WI38 (cell line): ENCODE measurements around the gene UTP18.
"Not testable (repeated sequence)": the region's sequence is repeated elsewhere in the genome, so short reads cannot be mapped to it uniquely, and the experiment has no call there.

Experiments
- H3K4me3 ChIP-seq: 2 replicates; pipeline ENCODE4 v1.5.1; 2011; ENCODE audit warnings: low read depth, mild to moderate bottlenecking, control low read depth, low read length
- TF ChIP-seq, protein P1 (sequence below): IDR thresholded peaks from 2 replicates; pipeline ENCODE4 v1.5.1; 2012; ENCODE audit warnings: low read depth, mild to moderate bottlenecking, control low read depth, low read length

Gene UTP18

DNA sequence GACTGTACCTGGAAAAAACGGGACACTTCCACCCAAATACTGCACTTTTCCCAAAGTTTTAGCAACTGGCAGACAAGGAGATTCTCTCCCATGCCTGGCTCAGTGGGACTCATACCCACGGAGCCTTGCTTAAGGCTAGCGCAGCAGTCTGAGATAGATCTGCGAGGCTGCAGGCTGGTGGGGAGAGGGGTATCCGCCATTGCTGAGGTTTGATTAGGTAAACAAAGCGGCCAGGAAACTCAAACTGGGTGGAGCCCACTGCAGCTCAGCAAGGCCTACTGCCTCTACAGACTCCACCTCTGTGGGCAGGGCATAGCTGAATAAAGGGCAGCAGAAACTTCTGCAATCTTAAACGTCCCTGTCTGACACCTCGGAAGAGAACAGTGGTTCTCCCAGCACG, 44.8 kb downstream of the UTP18 start:
- H3K4me3 ChIP-seq = no peak overlapping the region
- TF ChIP-seq, protein P1, sequence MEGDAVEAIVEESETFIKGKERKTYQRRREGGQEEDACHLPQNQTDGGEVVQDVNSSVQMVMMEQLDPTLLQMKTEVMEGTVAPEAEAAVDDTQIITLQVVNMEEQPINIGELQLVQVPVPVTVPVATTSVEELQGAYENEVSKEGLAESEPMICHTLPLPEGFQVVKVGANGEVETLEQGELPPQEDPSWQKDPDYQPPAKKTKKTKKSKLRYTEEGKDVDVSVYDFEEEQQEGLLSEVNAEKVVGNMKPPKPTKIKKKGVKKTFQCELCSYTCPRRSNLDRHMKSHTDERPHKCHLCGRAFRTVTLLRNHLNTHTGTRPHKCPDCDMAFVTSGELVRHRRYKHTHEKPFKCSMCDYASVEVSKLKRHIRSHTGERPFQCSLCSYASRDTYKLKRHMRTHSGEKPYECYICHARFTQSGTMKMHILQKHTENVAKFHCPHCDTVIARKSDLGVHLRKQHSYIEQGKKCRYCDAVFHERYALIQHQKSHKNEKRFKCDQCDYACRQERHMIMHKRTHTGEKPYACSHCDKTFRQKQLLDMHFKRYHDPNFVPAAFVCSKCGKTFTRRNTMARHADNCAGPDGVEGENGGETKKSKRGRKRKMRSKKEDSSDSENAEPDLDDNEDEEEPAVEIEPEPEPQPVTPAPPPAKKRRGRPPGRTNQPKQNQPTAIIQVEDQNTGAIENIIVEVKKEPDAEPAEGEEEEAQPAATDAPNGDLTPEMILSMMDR = no peak

DNA sequence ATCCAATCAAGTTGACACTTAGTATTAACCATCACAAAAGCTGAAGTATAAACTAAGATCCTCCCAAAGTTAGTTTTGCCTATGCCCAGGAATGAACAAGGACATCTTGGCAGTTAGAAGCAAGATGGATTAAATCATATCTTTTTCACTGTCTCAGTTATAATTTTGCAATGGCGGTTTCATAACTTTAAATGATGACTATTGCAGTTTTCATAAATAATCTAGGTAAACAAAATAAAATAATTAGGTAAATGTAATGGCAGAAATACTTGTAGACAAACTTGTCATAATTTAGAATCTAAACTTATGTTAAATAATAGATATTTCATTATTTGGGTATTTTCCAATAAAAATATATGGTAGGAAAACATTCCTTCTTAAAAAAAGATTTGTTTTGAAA, 51.7 kb downstream of the UTP18 start:
- not testable (repeated sequence) for H3K4me3 ChIP-seq

DNA sequence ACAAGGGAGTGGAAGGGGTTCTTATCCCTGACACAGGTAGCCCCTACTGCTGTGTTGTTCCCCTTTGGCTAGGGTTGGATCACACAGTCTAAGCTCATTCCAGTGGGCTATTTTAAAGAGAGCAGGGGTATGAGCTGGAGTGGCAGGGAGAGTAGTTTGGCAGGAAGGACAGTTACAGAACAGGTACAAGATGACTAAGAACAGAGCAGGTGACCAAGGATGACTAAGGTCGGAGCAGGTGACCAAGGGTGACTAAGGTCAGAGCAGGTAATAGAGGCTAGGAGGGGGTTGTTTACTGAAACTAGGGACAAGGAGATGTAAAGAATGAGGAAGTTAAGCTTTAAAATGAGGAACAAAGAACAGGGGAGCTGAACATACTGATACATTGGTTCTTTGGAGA, 58.8 kb downstream of the UTP18 start:
- H3K4me3 ChIP-seq = no peak overlapping the region
- TF ChIP-seq, protein P1 = no peak

DNA sequence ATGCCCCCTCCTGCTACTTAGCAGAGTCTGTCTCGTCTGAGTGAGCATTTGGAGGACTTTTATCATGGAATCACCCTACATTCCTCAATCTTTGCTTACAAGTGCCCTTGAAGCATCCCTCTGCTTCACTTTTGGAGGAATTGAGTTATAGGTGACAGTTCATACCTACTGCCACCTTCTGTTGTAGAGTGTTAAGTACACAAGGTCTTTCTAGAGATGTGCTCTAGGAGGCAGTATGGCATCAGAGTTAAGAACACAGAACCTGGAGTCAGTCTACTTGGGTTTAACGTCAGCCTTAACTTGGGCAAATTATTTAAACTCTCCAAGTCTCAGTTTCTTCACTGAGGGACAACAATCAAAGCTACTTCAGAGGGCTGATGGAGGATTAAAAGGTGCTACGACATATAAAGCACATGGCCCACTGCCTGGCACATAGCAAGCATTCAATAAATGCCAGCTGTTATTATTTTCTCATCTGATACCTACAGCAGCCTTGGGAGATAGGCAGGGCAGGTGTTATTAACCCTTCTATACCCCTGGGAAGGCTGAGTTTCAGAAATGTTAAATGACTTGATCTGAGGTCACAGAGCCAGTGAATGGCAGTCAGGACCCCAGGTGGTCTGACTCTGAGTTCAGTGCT, 62.2 kb downstream of the UTP18 start:
- H3K4me3 ChIP-seq = no peak overlapping the region
- TF ChIP-seq, protein P1 = no peak

DNA sequence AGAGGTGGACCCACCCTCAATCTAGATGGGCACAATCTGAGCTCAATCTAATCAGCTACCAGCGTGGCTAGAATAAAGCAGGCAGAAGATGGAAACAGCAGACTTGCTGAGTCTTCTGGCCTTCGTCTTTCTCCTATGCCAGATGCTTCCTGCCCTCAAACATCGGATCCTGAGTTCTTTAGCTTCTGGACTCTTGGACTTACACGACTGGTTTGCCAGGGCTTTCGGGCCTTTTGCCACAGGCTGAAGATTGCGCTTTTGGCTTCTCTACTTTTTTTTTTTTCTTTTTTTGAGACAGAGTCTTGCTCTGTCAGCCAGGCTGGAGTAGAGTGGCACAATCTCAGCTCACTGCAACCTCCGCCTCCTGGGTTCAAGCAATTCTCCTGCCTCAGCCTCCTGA, 65.1 kb downstream of the UTP18 start:
- no peak overlapping the region for H3K4me3 ChIP-seq
- TF ChIP-seq, protein P1 = no peak

DNA sequence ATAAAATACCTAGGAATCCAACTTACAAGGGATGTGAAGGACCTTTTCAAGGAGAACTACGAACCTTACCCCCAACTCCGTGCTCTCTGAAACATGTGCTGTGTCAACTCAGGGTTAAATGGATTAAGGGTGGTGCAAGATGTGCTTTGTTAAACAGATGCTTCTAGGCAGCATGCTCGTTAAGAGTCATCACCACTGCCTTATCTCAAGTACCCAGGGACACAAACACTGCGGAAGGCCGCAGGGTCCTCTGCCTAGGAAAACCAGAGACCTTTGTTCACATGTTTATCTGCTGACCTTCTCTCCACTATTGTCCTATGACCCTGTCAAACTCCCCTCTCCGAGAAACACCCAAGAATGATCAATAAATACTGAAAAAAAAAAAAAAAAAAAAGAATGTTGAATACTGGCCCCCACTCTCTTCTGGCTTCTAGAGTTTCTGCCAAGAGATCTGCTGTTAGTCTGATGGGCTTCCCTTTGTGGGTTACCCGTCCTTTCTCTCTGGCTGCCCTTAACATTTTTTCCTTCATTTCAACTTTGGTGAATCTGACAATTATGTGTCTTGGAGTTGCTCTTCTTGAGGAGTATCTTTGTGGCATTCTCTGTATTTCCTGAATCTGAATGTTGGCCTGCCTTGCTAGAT, 70.6 kb downstream of the UTP18 start:
- H3K4me3 ChIP-seq = not testable (repeated sequence)

DNA sequence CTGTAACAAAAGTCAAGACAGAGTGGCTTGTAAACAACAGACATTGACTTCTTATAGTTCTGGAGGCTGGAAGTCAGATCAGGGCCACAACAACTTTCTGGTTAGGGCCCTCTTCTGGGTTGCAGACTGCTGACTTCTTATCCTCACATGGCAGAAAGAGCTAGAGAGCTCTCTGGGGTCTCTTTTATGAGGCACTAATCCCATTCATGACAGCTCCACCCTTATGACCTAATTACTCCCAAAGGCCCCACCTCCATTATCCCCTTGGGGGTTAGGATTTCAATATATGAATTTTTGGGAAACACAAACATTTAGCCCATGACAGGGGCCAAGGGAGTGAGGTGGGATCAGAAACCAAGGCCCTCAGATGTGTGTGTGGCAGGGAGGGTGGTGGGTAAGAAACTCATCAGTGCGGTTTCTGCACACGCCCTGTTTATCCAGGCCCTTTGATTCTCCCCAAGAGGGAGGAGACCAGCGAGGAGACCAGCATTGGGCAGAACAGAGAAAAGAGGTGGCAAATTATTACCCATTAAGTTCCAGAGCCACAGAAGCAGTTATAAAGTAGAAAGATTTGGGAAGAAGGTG, 74.8 kb downstream of the UTP18 start:
- TF ChIP-seq, protein P1 = no peak
- H3K4me3 ChIP-seq = no peak overlapping the region

DNA sequence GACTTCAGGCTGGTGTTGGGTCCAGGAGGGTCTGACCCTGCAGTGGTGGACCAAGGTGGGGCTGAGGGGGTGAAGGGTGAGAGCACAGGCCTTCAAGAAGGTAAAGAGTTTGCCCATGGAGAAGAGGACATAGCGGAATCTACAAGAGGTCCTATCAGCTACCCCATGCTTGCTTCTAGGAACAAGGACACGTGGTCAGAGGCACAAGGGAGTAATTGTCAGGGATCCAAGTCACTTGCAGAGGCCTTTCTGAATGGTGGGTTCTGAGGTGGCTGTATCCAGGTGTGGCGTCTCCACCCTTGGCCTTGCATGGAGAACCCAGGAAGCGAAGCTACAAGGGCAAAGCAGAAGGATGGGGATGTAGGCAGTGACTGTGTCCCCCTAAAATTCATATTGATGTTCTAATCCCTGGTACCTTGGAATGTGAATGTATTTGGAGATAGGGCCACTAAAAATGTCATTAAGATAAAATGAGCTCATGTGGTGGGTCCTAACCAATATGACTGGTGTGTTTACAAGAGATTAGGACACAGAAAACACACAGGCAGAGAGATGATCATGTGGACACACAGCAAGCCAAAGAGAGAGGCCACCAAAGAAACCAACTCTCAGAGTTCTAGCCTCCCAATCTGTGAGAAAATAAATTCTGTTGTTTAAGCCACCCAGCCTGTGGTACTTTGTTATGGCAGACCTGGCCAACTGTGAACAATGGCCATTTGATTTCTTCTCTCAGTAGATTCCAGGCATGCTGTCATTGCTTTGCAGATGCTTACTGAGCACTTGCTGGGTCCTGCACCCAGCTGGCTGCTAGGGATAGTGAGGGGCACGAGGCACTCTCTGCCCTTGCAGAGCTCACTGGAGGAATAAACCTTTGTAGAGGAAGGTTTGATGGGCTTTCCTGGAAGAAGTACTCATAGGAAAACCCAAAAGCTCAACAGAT, 75.8 kb downstream of the UTP18 start:
- TF ChIP-seq, protein P1 = no peak
- no peak overlapping the region for H3K4me3 ChIP-seq
